ENCODE measurements around the gene PPP6R2.

- TF ChIP-seq, protein P1, sequence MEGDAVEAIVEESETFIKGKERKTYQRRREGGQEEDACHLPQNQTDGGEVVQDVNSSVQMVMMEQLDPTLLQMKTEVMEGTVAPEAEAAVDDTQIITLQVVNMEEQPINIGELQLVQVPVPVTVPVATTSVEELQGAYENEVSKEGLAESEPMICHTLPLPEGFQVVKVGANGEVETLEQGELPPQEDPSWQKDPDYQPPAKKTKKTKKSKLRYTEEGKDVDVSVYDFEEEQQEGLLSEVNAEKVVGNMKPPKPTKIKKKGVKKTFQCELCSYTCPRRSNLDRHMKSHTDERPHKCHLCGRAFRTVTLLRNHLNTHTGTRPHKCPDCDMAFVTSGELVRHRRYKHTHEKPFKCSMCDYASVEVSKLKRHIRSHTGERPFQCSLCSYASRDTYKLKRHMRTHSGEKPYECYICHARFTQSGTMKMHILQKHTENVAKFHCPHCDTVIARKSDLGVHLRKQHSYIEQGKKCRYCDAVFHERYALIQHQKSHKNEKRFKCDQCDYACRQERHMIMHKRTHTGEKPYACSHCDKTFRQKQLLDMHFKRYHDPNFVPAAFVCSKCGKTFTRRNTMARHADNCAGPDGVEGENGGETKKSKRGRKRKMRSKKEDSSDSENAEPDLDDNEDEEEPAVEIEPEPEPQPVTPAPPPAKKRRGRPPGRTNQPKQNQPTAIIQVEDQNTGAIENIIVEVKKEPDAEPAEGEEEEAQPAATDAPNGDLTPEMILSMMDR (IDR thresholded peaks at IDR 0.05): no peak
- TF ChIP-seq POLR2AphosphoS5 (IDR thresholded peaks at IDR 0.05): no peak
Measured at GRCh38 chr22:50314081-50314454, 29.1 kb upstream of the PPP6R2 start.
